Kidney capillary endothelial cell (primary cell): ENCODE measurements around the gene LYPD3.

ENCODE experiments used
- DNase-seq: peaks from one replicate; pipeline ENCODE4 v3.0.0-alpha.2; 2018; ENCODE audit warnings: low spot score

LYPD3 gene

GRCh38 chr19:43430976-43431375 lies 34.4 kb downstream of the LYPD3 start:
- no peak for DNase-seq

GRCh38 chr19:43430142-43430710 lies 35.2 kb downstream of the LYPD3 start:
- no peak for DNase-seq

- no peak for DNase-seq
These were observed 36.0 kb downstream of the LYPD3 start for GRCh38 chr19:43429395-43429794.

GRCh38 chr19:43425567-43426392 lies 39.6 kb downstream of the LYPD3 start:
- no peak for DNase-seq

GRCh38 chr19:43423779-43424178 lies 41.6 kb downstream of the LYPD3 start:
- no peak for DNase-seq

GRCh38 chr19:43422689-43423066 lies 42.7 kb downstream of the LYPD3 start:
- no peak for DNase-seq

- no peak for DNase-seq
These were observed 43.3 kb downstream of the LYPD3 start for GRCh38 chr19:43422000-43422688.

- DNase-seq = no peak
These were observed 44.5 kb downstream of the LYPD3 start for GRCh38 chr19:43420954-43421353.

- no peak for DNase-seq
These were observed 48.3 kb downstream of the LYPD3 start for GRCh38 chr19:43416951-43417623.

GRCh38 chr19:43414554-43414953 lies 50.9 kb downstream of the LYPD3 start, which contains the start of gene TEX101:
TEX101 (plus strand) TSS chr19:43414890; CDS start chr19:43415920, 1,030 bp downstream.
- no peak for DNase-seq

- DNase-seq = no peak
These were observed 53.0 kb downstream of the LYPD3 start for GRCh38 chr19:43412441-43412840.
